ENCODE data around the gene MITF. TPM values are rescaled to one million over a fixed set of nuclear protein-coding genes. Genes with fewer than 3 reads are reported as not detected.

The MITF gene
- 81.7 and 116 TPM in 2 replicates for total RNA-seq (2014; rRNA removed; shearing (Covaris generic))

DNA sequence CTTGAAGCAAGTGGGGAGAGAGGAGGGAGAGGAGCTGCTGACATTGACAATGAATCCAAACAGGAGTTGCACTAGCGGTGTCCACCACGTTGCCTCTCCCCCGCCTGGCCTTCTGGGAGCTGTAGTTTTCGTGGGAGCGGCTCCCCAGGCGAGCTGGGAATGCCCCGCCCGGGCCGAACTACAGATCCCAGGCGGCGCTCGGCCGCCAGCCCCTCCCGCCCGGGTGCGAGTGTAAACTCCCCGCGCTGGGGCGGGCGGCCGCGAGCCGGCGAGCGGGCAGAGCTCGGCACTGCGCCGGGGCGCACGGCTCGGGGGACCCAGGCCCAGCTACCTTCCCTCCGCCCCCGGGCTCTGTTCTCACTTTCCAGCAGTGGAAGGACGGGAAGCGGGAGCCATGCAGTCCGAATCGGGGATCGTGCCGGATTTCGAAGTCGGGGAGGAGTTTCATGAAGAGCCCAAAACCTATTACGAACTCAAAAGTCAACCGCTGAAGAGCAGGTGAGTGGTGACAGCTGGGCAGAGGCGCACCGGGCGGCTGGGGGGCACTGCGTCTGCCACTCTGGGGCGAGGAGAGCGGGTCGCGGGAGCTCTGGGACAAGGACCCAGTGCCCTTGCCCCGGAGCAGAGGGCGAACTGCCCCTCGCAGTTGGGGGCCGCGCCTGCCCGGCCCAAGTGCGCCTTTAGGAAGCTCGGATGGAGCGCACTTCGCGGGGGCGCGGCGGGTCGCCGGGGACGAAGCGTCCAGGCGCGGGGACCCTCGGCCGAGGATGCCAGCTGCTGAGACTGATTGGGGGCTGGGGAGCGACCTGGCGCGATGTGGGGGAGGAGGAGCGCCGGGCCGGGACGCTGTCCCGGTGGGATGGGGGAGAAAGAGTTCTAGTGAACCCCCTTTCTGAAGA lies at the start of gene MITF:
Gene MITF (plus strand): TSS at position 261 of the 899 bp plus-strand sequence. CDS start 134 bp downstream, at position 395.
- in situ Hi-C loops (cut with HindIII; ENCODE audit: low sequenced_read_pairs) = no loop called here
- DNase-seq (ENCODE audit: low spot score) = peak; percentile 91

DNA sequence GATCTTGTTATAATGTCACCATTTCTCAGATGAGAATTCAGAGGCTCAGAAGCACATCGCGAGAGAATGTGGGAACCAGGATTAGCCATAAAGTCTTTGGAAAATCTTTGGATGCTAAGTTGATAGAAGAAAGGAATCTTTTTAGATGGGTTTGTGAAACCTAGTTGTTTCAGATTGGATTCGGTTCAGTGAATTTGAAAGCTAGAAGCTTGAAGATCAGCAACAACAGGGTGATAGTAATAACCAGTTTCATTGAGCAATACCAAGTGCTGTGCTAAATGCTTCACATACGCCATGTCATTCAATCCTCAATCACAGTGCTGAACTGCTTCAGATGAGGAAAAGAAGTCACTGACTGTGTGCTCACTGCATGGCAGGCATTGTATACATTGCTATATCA lies 47.4 kb upstream of the MITF start:
- in situ Hi-C loops (cut with HindIII; ENCODE audit: low sequenced_read_pairs) = loop anchor here (25.0 kb wide), 1 partner anchor 220 kb away; no protein-coding TSS in a partner anchor
- no peak for DNase-seq (ENCODE audit: low spot score)

DNA sequence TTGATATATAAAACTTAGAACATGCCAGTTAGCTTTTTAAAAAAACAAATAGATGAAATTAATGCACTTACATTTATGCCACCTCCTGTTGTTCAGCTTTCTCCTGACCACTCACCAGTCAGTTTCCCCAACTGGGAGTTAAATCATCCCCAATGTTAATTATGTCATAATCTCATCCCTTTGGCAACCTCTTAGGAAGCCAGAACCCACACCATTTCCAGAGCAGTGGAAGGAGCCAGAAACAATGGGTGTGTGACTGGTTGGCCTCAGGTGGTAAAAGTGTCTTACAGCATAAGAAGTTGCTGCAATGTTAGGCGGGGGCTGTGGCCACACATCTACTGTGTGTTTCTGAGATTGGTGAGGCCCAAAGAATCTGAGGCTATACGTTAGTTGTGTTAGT lies 46.5 kb upstream of the MITF start:
- in situ Hi-C loops (cut with HindIII; ENCODE audit: low sequenced_read_pairs) = loop anchor here (25.0 kb wide), 1 partner anchor 220 kb away; no protein-coding TSS in a partner anchor

GRCh38 chr3:69695443-69695842 lies 43.8 kb upstream of the MITF start:
- in situ Hi-C loops (cut with HindIII; ENCODE audit: low sequenced_read_pairs) = loop anchor here (25.0 kb wide), 1 partner anchor 217 kb away; no protein-coding TSS in a partner anchor
- DNase-seq (ENCODE audit: low spot score) = no peak

More for the DNA sequence above, 46.5 kb upstream of the MITF start:
- no peak for DNase-seq (ENCODE audit: low spot score)

DNA sequence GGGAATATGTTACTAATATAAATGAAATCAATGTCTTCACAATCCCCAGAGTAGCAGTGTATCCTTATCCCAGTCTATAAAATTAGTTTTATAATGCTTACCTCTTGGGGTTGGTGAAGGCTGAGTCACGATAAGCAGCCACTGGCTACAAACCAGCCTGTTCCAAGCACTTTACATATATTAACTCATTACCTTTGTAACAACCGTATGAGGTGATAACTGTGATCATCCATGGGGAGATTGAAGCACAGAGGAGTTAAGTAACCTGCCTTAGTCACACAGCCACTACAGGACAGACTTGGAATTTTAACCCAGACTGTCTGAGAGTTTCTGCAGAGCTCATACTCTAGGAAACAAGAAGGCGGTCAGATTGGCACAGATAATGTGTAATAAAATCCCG lies 43.3 kb upstream of the MITF start:
- in situ Hi-C loops (cut with HindIII; ENCODE audit: low sequenced_read_pairs) = loop anchor here (25.0 kb wide), 1 partner anchor 216 kb away; no protein-coding TSS in a partner anchor
- no peak for DNase-seq (ENCODE audit: low spot score)

DNA sequence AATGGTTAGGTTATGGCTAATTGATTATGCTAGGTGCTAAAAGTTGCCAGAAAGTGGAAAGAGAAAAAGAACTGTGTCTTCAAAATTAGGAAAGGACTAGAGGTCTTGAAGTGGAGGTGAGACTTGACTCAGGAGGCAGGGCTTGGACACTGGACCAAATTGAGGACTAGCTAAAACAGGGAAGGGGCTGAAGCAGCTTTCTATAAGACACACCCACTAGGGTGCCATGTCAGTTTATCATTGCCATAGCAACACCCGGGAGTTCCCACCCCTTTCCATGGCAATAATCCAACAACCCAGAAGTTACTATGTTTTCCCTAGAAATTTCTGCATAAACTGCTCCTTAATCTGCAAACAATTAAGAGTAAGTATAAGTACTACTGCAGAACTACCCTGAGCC lies 42.9 kb upstream of the MITF start:
- DNase-seq (ENCODE audit: low spot score) = no peak
- in situ Hi-C loops (cut with HindIII; ENCODE audit: low sequenced_read_pairs) = loop anchor here (25.0 kb wide), 1 partner anchor 216 kb away; no protein-coding TSS in a partner anchor

GRCh38 chr3:69697381-69697780 lies 41.9 kb upstream of the MITF start:
- in situ Hi-C loops (cut with HindIII; ENCODE audit: low sequenced_read_pairs) = loop anchor here (25.0 kb wide), 1 partner anchor 215 kb away; no protein-coding TSS in a partner anchor

DNA sequence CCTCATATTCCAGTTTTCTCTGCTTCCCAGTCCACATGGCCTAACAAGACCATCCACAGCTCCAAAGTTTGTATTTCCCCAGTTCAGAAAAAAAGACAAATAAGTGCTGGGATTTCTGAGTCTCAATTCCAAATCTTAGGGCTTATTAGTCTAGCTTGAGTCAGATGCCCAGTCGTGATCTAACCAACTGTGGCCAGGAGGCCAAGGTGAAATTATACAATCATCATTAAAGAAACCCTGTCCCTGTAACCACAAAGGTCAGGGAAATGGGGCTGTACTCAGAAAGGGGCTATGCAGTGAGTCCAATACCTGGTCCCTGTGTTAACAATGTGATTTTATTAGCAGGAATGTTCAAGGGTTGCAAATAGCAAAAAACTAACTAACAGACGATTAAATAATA lies 40.5 kb upstream of the MITF start:
- in situ Hi-C loops (cut with HindIII; ENCODE audit: low sequenced_read_pairs) = loop anchor here (25.0 kb wide), 1 partner anchor 214 kb away; no protein-coding TSS in a partner anchor
- no peak for DNase-seq (ENCODE audit: low spot score)

More at GRCh38 chr3:69697381-69697780, 41.9 kb upstream of the MITF start:
- no peak for DNase-seq (ENCODE audit: low spot score)

GRCh38 chr3:69699183-69699582 lies 40.1 kb upstream of the MITF start:
- in situ Hi-C loops (cut with HindIII; ENCODE audit: low sequenced_read_pairs) = loop anchor here (25.0 kb wide), 1 partner anchor 213 kb away; no protein-coding TSS in a partner anchor
- no peak for DNase-seq (ENCODE audit: low spot score)

DNA sequence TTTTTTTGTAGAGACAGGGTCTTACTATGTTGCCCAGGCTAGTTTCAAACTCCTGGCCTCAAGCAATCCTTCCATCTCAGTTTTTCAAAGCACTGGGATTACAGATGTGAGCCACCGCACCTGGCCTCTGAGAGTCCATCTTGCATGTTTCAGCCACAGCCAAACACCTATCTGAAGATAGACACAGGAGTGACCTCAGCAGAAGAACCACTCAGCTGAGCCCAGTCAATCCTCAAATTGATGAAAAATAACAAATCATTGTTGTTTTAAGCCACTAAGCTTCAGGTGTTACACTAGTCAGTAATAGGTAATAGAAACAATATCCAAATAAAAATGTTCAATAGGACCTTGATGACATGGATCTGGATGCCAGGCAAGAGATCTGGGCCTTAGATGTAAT lies 38.3 kb upstream of the MITF start:
- DNase-seq (ENCODE audit: low spot score) = no peak
- in situ Hi-C loops (cut with HindIII; ENCODE audit: low sequenced_read_pairs) = no loop called here

DNA sequence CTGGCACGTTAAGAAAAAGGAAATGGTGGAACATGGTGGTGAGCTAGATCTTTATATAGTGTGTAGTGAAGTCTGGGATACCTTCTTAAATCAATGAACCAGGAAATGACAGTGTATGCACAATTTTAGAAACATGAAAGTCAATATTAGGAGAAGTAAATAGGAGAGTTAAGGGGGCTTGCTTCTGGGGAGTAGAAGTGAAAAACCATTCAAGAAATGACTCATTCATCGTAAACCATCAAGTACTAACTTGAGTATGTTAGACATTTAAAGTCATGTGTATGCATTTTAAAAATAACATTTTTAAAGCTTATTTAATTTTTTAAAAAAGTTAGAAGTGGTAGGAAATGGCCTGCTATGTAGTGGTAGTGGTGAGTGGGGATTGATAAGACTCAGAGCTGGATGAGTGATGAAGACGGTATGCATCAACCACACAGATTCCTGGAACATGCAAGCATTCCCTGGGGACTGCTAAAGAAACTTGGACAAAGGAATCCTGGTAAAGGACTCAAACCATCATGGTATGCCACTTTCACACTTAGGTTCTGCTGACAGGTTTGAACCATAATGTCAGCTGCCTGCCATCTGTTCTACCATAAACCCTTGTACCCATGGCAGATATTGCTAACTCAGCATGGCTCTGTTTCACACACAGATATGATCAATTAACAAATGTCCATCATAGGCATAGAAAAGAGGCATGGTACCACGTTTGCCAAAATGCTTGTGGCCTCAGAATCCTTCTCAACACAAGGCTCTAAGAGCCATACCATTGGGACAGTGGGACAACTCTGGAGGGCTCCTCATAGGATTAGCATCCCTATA lies 28.9 kb upstream of the MITF start:
- no peak for DNase-seq (ENCODE audit: low spot score)
- in situ Hi-C loops (cut with HindIII; ENCODE audit: low sequenced_read_pairs) = no loop called here

GRCh38 chr3:69712269-69712668 lies 27.0 kb upstream of the MITF start:
- DNase-seq (ENCODE audit: low spot score) = no peak
- in situ Hi-C loops (cut with HindIII; ENCODE audit: low sequenced_read_pairs) = no loop called here

DNA sequence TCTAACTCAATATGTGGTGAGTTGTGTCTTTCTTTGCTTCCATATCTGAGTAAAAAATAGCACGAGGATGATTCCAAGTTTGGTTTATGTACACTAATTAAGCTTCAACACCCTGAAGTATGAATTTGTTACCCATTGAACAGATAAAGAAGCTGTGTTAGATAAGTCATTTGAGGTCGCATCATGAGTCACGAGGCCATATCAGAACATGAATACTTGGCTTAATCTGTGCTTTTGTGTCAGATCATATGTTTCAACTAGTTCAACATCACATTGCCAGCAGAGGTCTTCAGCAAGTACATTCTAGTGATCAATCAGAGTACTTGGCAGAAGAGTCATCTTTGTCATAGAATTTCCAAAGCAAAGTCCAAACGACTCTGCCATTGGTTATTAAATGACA lies 26.3 kb upstream of the MITF start:
- in situ Hi-C loops (cut with HindIII; ENCODE audit: low sequenced_read_pairs) = no loop called here
- DNase-seq (ENCODE audit: low spot score) = no peak

GRCh38 chr3:69715204-69715603 lies 24.1 kb upstream of the MITF start:
- in situ Hi-C loops (cut with HindIII; ENCODE audit: low sequenced_read_pairs) = no loop called here
- DNase-seq (ENCODE audit: low spot score) = no peak

DNA sequence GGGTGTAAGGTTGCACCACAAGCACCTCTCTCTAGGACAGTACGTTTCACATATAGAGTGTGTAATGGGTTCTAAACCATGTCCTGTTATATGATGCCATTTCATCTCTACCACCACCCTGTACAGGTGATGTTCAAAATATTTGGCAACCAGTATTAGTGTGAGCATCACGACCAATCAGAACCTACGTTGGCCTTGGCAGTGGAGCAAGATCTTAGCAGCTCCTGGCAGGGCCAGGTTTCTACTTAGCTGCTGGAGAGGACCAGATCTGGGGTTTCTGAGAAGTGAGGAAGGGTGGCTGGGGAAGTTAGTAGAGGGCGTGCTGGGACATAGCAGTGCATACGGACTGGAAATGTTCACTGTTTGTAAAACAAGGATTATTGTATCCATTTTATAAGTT lies 23.1 kb upstream of the MITF start:
- no peak for DNase-seq (ENCODE audit: low spot score)
- in situ Hi-C loops (cut with HindIII; ENCODE audit: low sequenced_read_pairs) = no loop called here

- DNase-seq (ENCODE audit: low spot score) = peak; percentile 28
Observed at GRCh38 chr3:69718866-69719586, 20.2 kb upstream of the MITF start.

GRCh38 chr3:69719587-69720122 lies 19.6 kb upstream of the MITF start:
- no peak for DNase-seq (ENCODE audit: low spot score)
- in situ Hi-C loops (cut with HindIII; ENCODE audit: low sequenced_read_pairs) = no loop called here

More at GRCh38 chr3:69718866-69719586, 20.2 kb upstream of the MITF start:
- in situ Hi-C loops (cut with HindIII; ENCODE audit: low sequenced_read_pairs) = no loop called here

DNA sequence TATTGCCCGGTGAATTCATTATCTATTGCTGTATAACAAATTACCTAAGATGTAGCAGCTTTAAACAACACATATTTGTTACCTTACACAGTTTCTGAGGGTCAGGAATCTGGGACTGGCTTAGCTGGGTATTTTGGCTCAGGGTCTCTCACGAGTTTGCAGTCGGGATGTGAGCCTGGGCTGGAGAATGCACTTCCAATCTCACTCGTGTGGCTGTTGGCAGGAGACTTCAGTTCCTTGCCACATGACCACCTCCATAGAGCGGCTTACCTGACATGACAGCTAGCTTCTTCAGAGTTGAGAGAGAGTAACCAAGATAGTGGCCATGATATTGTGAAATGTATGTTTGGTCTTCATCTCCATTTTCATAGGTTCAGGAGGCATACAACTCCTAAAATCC lies 18.4 kb upstream of the MITF start:
- DNase-seq (ENCODE audit: low spot score) = no peak
- in situ Hi-C loops (cut with HindIII; ENCODE audit: low sequenced_read_pairs) = no loop called here

DNA sequence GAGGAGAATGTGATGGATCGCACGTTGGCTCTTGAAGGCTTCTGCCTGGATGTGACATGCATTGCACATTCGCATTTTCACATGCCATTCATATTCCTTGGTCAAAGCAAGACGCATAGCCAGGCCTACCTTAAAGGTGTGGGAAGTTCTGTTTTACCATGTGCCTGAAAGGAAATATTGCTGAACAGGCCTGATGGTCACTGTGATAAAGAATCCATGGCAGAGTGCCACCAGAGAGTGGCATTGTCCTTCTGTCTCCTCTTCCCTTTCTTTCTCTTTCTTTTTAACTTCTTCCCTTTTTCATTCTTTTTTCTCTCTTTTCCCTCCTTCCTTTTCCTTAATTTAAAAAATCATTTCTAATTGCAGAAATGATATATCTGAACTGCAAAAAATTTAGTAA lies 15.9 kb upstream of the MITF start:
- no peak for DNase-seq (ENCODE audit: low spot score)
- in situ Hi-C loops (cut with HindIII; ENCODE audit: low sequenced_read_pairs) = no loop called here

All from G401 (cell line).